K562 (cell line): ENCODE results near the gene RARRES2. TPM values are rescaled to one million over a fixed set of nuclear protein-coding genes. Genes with fewer than 3 reads are reported as not detected.
A peak's percentile ranks its signal among the peaks of the same experiment; 100 is the strongest.

ENCODE experiments used
- BACH1 ChIP-seq: fragments of 200-800 bp; sonication (Bioruptor generic); IDR thresholded peaks from 2 replicates; pipeline ENCODE4 v1.6.1; 2016; ENCODE audit warnings: missing genetic modification characterization, missing compliant biosample characterization
- BRF2 ChIP-seq: IDR thresholded peaks from 3 replicates; pipeline ENCODE4 v1.6.1; 2011; ENCODE audit warnings: borderline replicate concordance, mild to moderate bottlenecking; ENCODE audit not compliant: insufficient read length, insufficient read depth
- CBX3 ChIP-seq, 2 experiments: IDR thresholded peaks; 1 replicate in 1 of 2; 2 replicates in 1 of 2; pipeline ENCODE4 v1.6.1; 2012; ENCODE audit warnings: inconsistent platforms in 2 of 2, low read length in 2 of 2, borderline replicate concordance in 1 of 2, control low read depth in 1 of 2
- CTCFL ChIP-seq: IDR thresholded peaks from 2 replicates; pipeline ENCODE4 v1.6.1; 2011; ENCODE audit warnings: borderline replicate concordance, low read depth, mild to moderate bottlenecking, moderate library complexity, low read length; ENCODE audit not compliant: insufficient read depth, poor library complexity, severe bottlenecking
- EP400 ChIP-seq: fragments of 450-650 bp; IDR thresholded peaks from 2 replicates; pipeline ENCODE4 v1.6.1; 2017; ENCODE audit warnings: antibody characterized with exemption, mild to moderate bottlenecking, moderate library complexity
- HSF4 ChIP-seq: fragments of 250-450 bp; sonication (Bioruptor Pico); IDR thresholded peaks from 2 replicates; pipeline ENCODE4 v2.1.2; 2022; ENCODE audit warnings: mild to moderate bottlenecking, moderate library complexity, borderline replicate concordance
- LEF1 ChIP-seq: fragments of 450-650 bp; IDR thresholded peaks from 2 replicates; pipeline ENCODE4 v1.6.1; 2016; ENCODE audit warnings: mild to moderate bottlenecking
- MBD1 ChIP-seq: fragments of 250-450 bp; sonication (Bioruptor Pico); IDR thresholded peaks from 2 replicates; pipeline ENCODE4 v1.8.0; 2022; ENCODE audit warnings: inconsistent platforms
- MYC ChIP-seq, 2 experiments: fragments of 250-450 bp in 1 of 2; sonication (Bioruptor Pico) in 1 of 2; IDR thresholded peaks; 2 replicates each; pipeline versions ENCODE4 v1.5.1 to v1.6.1; 2012 to 2021; ENCODE audit warnings: low read depth in 2 of 2, borderline replicate concordance in 1 of 2, improper control_type of control experiment in 1 of 2, low read length in 1 of 2, mild to moderate bottlenecking in 1 of 2, moderate library complexity in 1 of 2
- NR1H2 ChIP-seq: sonication (generic); formaldehyde crosslinking; IDR thresholded peaks from 2 replicates; pipeline ENCODE4 v1.4.0; 2020; ENCODE audit warnings: mild to moderate bottlenecking, missing genetic modification reagents
- WHSC1 ChIP-seq: IDR thresholded peaks from one replicate; pipeline ENCODE4 v1.6.1; 2012; ENCODE audit warnings: low read length, control low read depth, inconsistent platforms
- ZBTB2 ChIP-seq: fragments of 450-650 bp; IDR thresholded peaks from 2 replicates; pipeline ENCODE4 v1.6.1; 2016; ENCODE audit warnings: antibody characterized with exemption
- ZBTB34 ChIP-seq: fragments of 250-450 bp; sonication (Bioruptor Pico); IDR thresholded peaks from 2 replicates; pipeline ENCODE4 v1.8.0; 2021; ENCODE audit warnings: mild to moderate bottlenecking, moderate library complexity
- ZNF146 ChIP-seq: IDR thresholded peaks from one replicate; pipeline ENCODE4 v1.6.1; 2018; ENCODE audit warnings: missing compliant biosample characterization; ENCODE audit not compliant: unreplicated experiment
- ZNF639 ChIP-seq, 2 experiments: fragments of 200-800 bp in 1 of 2; sonication (Bioruptor generic) in 1 of 2; sonication (generic) in 1 of 2; formaldehyde crosslinking in 1 of 2; IDR thresholded peaks in 1 of 2; conservative IDR thresholded peaks in 1 of 2; 2 replicates each; pipeline versions ENCODE4 v1.5.0 to v1.6.1; 2016 to 2020; ENCODE audit warnings: missing compliant biosample characterization in 1 of 2, missing genetic modification characterization in 1 of 2, missing genetic modification reagents in 1 of 2
- ZNF764 ChIP-seq: fragments of 250-450 bp; sonication (Bioruptor Pico); IDR thresholded peaks from 2 replicates; pipeline ENCODE4 v1.4.0; 2020; ENCODE audit warnings: low read depth, mild to moderate bottlenecking, moderate library complexity
- polyA plus RNA-seq, 8 experiments: library from polyadenylated mRNA; depleted of rRNA in 4 of 8; stranded (reverse) in 5 of 8; unstranded in 3 of 8; fragments of >200 nt; fragmentation: Nextera tagmentation in 2 of 8; fragmentation: Illumina TruSeq in 1 of 8; extraction: Ambion mirVana in 2 of 8; extraction: Trizol in 1 of 8; gene quantifications; 2 replicates each; pipeline versions ENCODE4 v1.2.1 to v1.2.3, GENCODE V29; 2011 to 2014; ENCODE audit warnings: inconsistent platforms in 1 of 8, missing spikeins in 1 of 8
- total RNA-seq, 7 experiments: library from RNA; depleted of rRNA in 6 of 7; stranded (reverse); fragments of >200 nt in 6 of 7; fragmentation: Illumina TruSeq in 2 of 7; extraction: Trizol in 2 of 7; gene quantifications; 2 replicates each; pipeline versions ENCODE4 v1.2.1 to v1.2.3, GENCODE V29; 2011 to 2021; ENCODE audit warnings: low replicate concordance in 1 of 7

Gene RARRES2
- total and polyA plus RNA-seq, 9 of the 15 experiments (the other 6 are each of a cell fraction or from before 2014, with no cell fraction given), result 0.11 to 1.7 (median 0.23) TPM; not detected in 6

GRCh38 chr7:150307129-150307528 lies 34.3 kb downstream of the RARRES2 start (continued):
- no peak for TF ChIP-seq ZBTB2
- TF ChIP-seq MYC (IDR thresholded peaks at IDR 0.05; ENCODE audit: low read depth, low read length), result 0 out of 2 replicates have a peak, but pooled peaks have one; percentile 7
- TF ChIP-seq MYC (CRISPR knock-in tag; IDR thresholded peaks at IDR 0.05; ENCODE audit: borderline replicate concordance, low read depth), result no peak
- no peak for TF ChIP-seq ZNF146
- no peak for TF ChIP-seq BRF2
- no peak for TF ChIP-seq ZNF639 (CRISPR knock-in tag; conservative IDR thresholded peaks at IDR 0.05 in 1 of 2, IDR thresholded peaks at IDR 0.05 in 1 of 2)
- TF ChIP-seq HSF4 (CRISPR knock-in tag), result peak; percentile 61; the same call in 1 of the 2 replicates
- TF ChIP-seq MBD1 (CRISPR knock-in tag), result no peak
- TF ChIP-seq EP400, result peak; percentile 27; the same call in 1 of the 2 replicates
- TF ChIP-seq CBX3 (IDR thresholded peaks at IDR 0.05; ENCODE audit: borderline replicate concordance in 1 of 2, low read length in 2 of 2), result peak; percentile 88 to 94; a peak in 2 of 3 replicates
- TF ChIP-seq NR1H2, result no peak
- TF ChIP-seq BACH1 (tag), result no peak
- TF ChIP-seq CTCFL, result no peak
- TF ChIP-seq LEF1, result no peak
- TF ChIP-seq ZNF764 (CRISPR knock-in tag), result no peak
- TF ChIP-seq WHSC1, result peak; percentile 38
- no peak for TF ChIP-seq ZBTB34 (CRISPR knock-in tag)
